Activated CD8-positive, alpha-beta T cell treated with anti-CD3 and anti-CD28 coated beads for 36 hours (primary cell): ENCODE measurements around the gene BRSK1. TPM values are rescaled to one million over a fixed set of nuclear protein-coding genes. Genes with fewer than 3 reads are reported as not detected.

Experiments
- ATAC-seq: fragments of 200-7000 bp; cut with Tn5 transposase; one replicate; pipeline ENCODE4 v1.10.0; 2021; ENCODE audit warnings: mild to moderate bottlenecking, moderate library complexity
- CTCF ChIA-PET: fragments of 350-600 bp; sonication (Branson Sonifier 250); formaldehyde crosslinking; loops from one replicate; lab custom pipeline; 2021; ENCODE audit warnings: antibody characterized with exemption; lab: Charles Lee
- POLR2A ChIA-PET: fragments of 350-600 bp; sonication (Branson Sonifier 250); formaldehyde crosslinking; loops from one replicate; lab custom pipeline; 2021; ENCODE audit warnings: antibody characterized with exemption; lab: Charles Lee
- DNase-seq: peaks from one replicate; pipeline ENCODE4 v3.0.0-alpha.2; 2020
- H3K27ac Mint-ChIP-seq: one replicate; pipeline ENCODE4 v1.8.0; 2021; ENCODE audit warnings: mild to moderate bottlenecking, mixed read lengths
- H3K27me3 Mint-ChIP-seq: one replicate; pipeline ENCODE4 v1.8.0; 2021; ENCODE audit warnings: mixed read lengths
- H3K36me3 Mint-ChIP-seq: one replicate; pipeline ENCODE4 v1.8.0; 2021; ENCODE audit warnings: low read depth, mixed read lengths
- H3K4me1 Mint-ChIP-seq: one replicate; pipeline ENCODE4 v1.8.0; 2021; ENCODE audit warnings: low read depth, mixed read lengths
- H3K4me3 Mint-ChIP-seq: one replicate; pipeline ENCODE4 v1.8.0; 2021; ENCODE audit warnings: mild to moderate bottlenecking, moderate library complexity, mixed read lengths
- H3K9me3 Mint-ChIP-seq: one replicate; pipeline ENCODE4 v1.8.0; 2021; ENCODE audit warnings: mixed read lengths
- CTCF ChIP-seq: fragments of 200-600 bp; IDR thresholded peaks from one replicate; pipeline ENCODE4 v1.8.0; 2022; ENCODE audit warnings: antibody characterized with exemption, mild to moderate bottlenecking
- intact Hi-C: fragments of 100-400 bp; cut with micrococcal nuclease; formaldehyde crosslinking; loops from one replicate; pipeline ENCODE4 v1.10.0; 2022
- total RNA-seq, 2 experiments: library from RNA; stranded (reverse); gene quantifications; one replicate each; pipeline ENCODE4 v1.2.3, GENCODE V29; 2021

The BRSK1 gene
- total RNA-seq, 2 experiments from 2014 or later, result 5.1 to 5.8 TPM

GRCh38 chr19:55245236-55245904 lies 38.4 kb upstream of the BRSK1 start:
- no peak overlapping the region for H3K27ac Mint-ChIP-seq
- H3K27me3 Mint-ChIP-seq, result no peaks in the 10 kb centered on the region
- H3K4me3 Mint-ChIP-seq, result no peak overlapping the region
- H3K4me1 Mint-ChIP-seq, result peaks cover 14% of the 10 kb centered on the region
- ChIA-PET POLR2A (interaction anchor here (0.9 to 1.3 kb wide), 2 partner anchors 10 to 14 kb away, joined by 3 read pairs; no protein-coding TSS in a partner anchor), CTCF (no interaction called here)
- no peaks in the 10 kb centered on the region for H3K9me3 Mint-ChIP-seq
- DNase-seq, result no peak
- H3K36me3 Mint-ChIP-seq, result peaks cover 30% of the 10 kb centered on the region
- no peak for ATAC-seq
- no peak for TF ChIP-seq CTCF
- intact Hi-C loops, result no loop called here

GRCh38 chr19:55246462-55247451 lies 37.0 kb upstream of the BRSK1 start:
- ATAC-seq, result no peak
- H3K27ac Mint-ChIP-seq, result no peak overlapping the region
- H3K27me3 Mint-ChIP-seq, result no peaks in the 10 kb centered on the region
- H3K9me3 Mint-ChIP-seq, result no peaks in the 10 kb centered on the region
- H3K36me3 Mint-ChIP-seq, result peaks cover 36% of the 10 kb centered on the region
- ChIA-PET CTCF (no interaction called here), POLR2A (interaction anchor here (0.8 to 1.8 kb wide), 4 partner anchors 9 to 30 kb away, joined by 3 to 8 read pairs (median 4); partner anchors contain the start of gene PPP6R1)
- TF ChIP-seq CTCF, result no peak
- intact Hi-C loops, result no loop called here
- no peak for DNase-seq
- H3K4me1 Mint-ChIP-seq, result peaks cover 27% of the 10 kb centered on the region
- H3K4me3 Mint-ChIP-seq, result no peak overlapping the region

GRCh38 chr19:55247621-55248099 lies 36.1 kb upstream of the BRSK1 start:
- Mint-ChIP-seq H3K27me3 (no peaks in the 10 kb centered on the region), H3K36me3 (peaks cover 37% of the 10 kb centered on the region), H3K4me3 (no peak overlapping the region), H3K4me1 (peaks cover 34% of the 10 kb centered on the region), H3K27ac (no peak overlapping the region), H3K9me3 (no peaks in the 10 kb centered on the region)
- intact Hi-C loops, result no loop called here
- POLR2A ChIA-PET, result interaction anchor here (1.1 to 1.8 kb wide), 3 partner anchors 10 to 27 kb away, joined by 3 to 8 read pairs (median 6); partner anchors contain the start of gene PPP6R1
- DNase-seq (no peak), ATAC-seq (no peak)
- TF ChIP-seq CTCF, result no peak
- CTCF ChIA-PET, result no interaction called here

- DNase-seq (no peak), ATAC-seq (no peak)
- H3K36me3 Mint-ChIP-seq, result peaks cover 36% of the 10 kb centered on the region
- H3K27me3 Mint-ChIP-seq, result no peaks in the 10 kb centered on the region
- no peak for TF ChIP-seq CTCF
- no peaks in the 10 kb centered on the region for H3K9me3 Mint-ChIP-seq
- POLR2A ChIA-PET, result interaction anchor here (0.7 to 1.8 kb wide), 4 partner anchors 9 to 136 kb away, joined by 3 to 8 read pairs (median 4); partner anchors contain the start of genes PPP6R1 and TMEM238
- H3K4me1 Mint-ChIP-seq, result peaks cover 38% of the 10 kb centered on the region
- H3K27ac Mint-ChIP-seq, result peak overlapping the region; percentile 42
- CTCF ChIA-PET, result no interaction called here
- intact Hi-C loops, result no loop called here
- no peak overlapping the region for H3K4me3 Mint-ChIP-seq
Observed at GRCh38 chr19:55248166-55248675, 35.6 kb upstream of the BRSK1 start.
